ENCODE data around the gene ACTR2.

- TF ChIP-seq CTCF (tag by site-specific recombination; IDR thresholded peaks at IDR 0.05): no peak
- no peak for TF ChIP-seq REST (tag by site-specific recombination; IDR thresholded peaks at IDR 0.05)
- no peak for TF ChIP-seq ZNF639 (tag by site-specific recombination; IDR thresholded peaks at IDR 0.05)
- TF ChIP-seq SETDB1 (IDR thresholded peaks at IDR 0.05; ENCODE audit: insufficient read length, low read length): no peak
- TF ChIP-seq ZNF23 (tag by site-specific recombination; IDR thresholded peaks at IDR 0.05; ENCODE audit: borderline replicate concordance): no peak
- no peak for TF ChIP-seq ZNF274 (IDR thresholded peaks at IDR 0.05; ENCODE audit: low read length)
- TF ChIP-seq ZNF274 (tag by site-specific recombination; IDR thresholded peaks at IDR 0.05; ENCODE audit: borderline replicate concordance): no peak
- no peak for TF ChIP-seq ZNF843 (tag by site-specific recombination; IDR thresholded peaks at IDR 0.05)
- no peak for TF ChIP-seq TCF7L2 (IDR thresholded peaks at IDR 0.05; ENCODE audit: borderline replicate concordance, low read depth, low read length)
- no peak for TF ChIP-seq ZEB2 (tag by site-specific recombination; IDR thresholded peaks at IDR 0.05)
- no peak for TF ChIP-seq ZBTB49 (tag by site-specific recombination; IDR thresholded peaks at IDR 0.05; ENCODE audit: low read depth)
These were observed 70.5 kb downstream of the ACTR2 start for GRCh38 chr2:65298089-65298488.
